Sigmoid colon (tissue), 4 donors: Measurements from ENCODE around the gene COIL.

Source experiments
- CTCF ChIP-seq, 4 experiments: fragments of 450-650 bp in 3 of 4; fragments of 200-600 bp in 1 of 4; IDR thresholded peaks; one replicate each; pipeline ENCODE4 v1.5.1; 2016 to 2019; ENCODE audit warnings: antibody characterized with exemption in 4 of 4, mild to moderate bottlenecking in 3 of 4, moderate library complexity in 2 of 4
- POLR2AphosphoS5 ChIP-seq, 4 donors: sonication (generic); formaldehyde crosslinking; IDR thresholded peaks; one replicate each; pipeline ENCODE4 v1.6.1; 2017; ENCODE audit warnings: antibody characterized with exemption in 4 of 4

- no peak for TF ChIP-seq CTCF (IDR thresholded peaks at IDR 0.05)
- peak; percentile 85 to 99 (median 92) for TF ChIP-seq POLR2AphosphoS5 (IDR thresholded peaks at IDR 0.05)
These were observed 17.0 kb upstream of the COIL start, which contains the start of gene SCPEP1 for GRCh38 chr17:56977673-56978395.
